Left kidney (tissue), 2 donors: ENCODE measurements around the gene DNAAF3. TPM values are rescaled to one million over a fixed set of nuclear protein-coding genes. Genes with fewer than 3 reads are reported as not detected.
"Not testable (repeated sequence)": the region's sequence is repeated elsewhere in the genome, so short reads cannot be mapped to it uniquely, and the experiment has no call there.

Experiments used
- DNase-seq: peaks from one replicate; pipeline ENCODE4 v3.0.0-alpha.2; 2013
- polyA plus RNA-seq: library from polyadenylated mRNA; unstranded; fragments of 120-200 nt; gene quantifications from one replicate; pipeline ENCODE4 v1.2.1, GENCODE V29; 2013; ENCODE audit not compliant: insufficient read length

Gene DNAAF3
- polyA plus RNA-seq, 1 donor = 7.5 TPM

GRCh38 chr19:55176076-55176475, 9.7 kb upstream of the DNAAF3 start:
- no peak for DNase-seq

DNA sequence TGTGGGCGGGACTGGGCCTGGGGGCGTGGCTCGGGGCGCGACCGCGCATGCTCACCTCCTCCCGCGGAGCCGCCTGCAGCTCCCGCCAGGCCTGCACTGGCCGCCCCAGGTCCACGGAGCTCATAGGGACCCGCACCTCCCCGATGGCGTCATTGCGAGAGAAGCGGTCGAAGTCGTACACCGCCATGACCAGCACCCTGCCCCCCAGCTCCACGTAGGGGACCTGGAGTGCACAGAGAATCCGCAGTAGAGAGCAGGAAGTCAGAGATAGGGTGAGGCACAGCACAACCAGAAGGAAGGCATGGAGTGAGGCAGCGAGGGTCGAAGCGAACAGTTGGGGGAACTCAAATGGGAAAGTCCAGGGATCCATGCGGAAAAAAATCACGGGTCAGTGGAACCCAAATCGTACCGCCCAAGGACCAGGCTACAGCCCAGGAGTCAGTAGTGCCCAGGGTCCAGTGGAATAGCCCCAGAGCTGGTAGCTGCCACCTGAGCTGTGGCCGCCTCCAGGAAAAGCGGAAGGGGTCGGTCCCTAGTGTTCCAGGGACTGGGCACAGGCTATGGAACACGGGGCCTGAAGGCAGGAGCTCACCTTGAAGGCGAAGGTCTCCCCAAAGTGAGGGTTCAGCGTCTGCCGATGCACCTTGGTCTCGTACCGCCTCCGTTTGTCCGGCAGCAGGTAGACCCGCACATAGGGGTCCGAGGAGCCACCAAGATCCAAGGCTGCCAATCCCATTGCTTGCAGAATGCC, 8.9 kb upstream of the DNAAF3 start:
- no peak for DNase-seq

DNA sequence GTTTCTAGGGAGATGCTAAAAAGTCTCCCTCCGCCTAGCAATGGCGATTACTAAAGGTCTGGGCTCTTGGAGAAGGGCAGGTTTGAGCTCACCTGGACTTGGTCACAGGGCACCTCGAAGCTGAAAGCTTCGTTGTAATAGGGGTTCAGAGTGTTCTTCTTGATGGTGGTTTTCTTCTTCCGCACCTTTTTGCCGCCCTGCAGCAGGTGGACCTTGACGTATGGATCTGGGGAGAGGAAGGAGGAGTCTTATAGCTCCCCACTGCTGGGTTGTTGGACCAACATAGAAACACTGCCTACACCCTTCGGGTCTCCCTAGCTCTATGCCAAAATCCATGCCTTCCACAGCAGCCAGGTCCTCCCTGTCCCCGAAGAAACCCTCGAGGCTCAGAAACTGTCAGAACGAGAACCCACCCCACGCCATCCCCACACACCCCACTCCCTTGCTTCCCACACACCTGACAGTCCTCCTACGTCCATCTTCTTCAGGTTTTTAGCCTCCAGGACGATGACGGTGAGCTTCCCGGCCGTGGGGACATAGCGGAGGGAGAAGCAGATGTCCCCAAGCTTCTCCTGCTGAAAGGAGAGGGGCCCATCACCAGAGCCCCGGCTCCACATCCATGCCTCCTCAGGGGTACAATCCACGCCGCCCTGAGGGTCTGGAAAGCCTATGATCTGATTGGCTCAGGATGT, 8.2 kb upstream of the DNAAF3 start:
- DNase-seq = no peak

- DNase-seq = peak; percentile 40
Observed at GRCh38 chr19:55173714-55174409, 7.4 kb upstream of the DNAAF3 start.

GRCh38 chr19:55173186-55173713, 6.8 kb upstream of the DNAAF3 start:
- no peak for DNase-seq

- no peak for DNase-seq
Observed at GRCh38 chr19:55172741-55173140, 6.3 kb upstream of the DNAAF3 start.

GRCh38 chr19:55172318-55172717, 5.9 kb upstream of the DNAAF3 start:
- not testable (repeated sequence) for DNase-seq

GRCh38 chr19:55171440-55171839, 5.0 kb upstream of the DNAAF3 start:
- DNase-seq = no peak

- no peak for DNase-seq
Observed at GRCh38 chr19:55169136-55169535, 2.7 kb upstream of the DNAAF3 start.

DNA sequence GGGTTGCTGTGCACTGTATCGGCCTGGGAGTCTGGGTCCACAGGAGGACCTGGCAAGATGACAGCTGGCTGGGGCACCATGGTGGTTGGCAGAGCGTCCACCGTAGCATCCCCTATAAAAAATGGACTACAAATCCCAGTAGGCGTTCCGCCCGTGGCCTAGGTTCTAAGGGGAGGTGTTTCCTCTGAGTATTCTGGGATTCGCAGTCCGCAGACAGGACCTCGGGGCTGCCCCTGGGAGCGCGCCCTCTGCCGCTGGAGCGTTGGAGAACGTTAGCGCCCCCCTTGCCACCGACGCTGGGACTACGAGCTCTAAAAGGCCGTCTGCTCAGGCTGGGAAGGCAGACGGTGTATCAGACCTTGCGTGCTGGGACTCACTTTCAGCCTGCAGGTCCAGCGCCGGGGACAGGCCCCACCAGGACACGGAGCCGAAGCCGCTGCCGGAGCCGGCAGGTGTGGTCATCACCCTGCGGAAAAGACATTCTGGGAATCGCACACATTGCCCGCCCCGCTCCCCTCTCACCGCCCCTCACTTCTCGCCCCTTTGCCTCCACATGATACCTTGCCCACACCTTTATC, 372 bp downstream of the DNAAF3 start:
- DNase-seq = peak; percentile 52

DNA sequence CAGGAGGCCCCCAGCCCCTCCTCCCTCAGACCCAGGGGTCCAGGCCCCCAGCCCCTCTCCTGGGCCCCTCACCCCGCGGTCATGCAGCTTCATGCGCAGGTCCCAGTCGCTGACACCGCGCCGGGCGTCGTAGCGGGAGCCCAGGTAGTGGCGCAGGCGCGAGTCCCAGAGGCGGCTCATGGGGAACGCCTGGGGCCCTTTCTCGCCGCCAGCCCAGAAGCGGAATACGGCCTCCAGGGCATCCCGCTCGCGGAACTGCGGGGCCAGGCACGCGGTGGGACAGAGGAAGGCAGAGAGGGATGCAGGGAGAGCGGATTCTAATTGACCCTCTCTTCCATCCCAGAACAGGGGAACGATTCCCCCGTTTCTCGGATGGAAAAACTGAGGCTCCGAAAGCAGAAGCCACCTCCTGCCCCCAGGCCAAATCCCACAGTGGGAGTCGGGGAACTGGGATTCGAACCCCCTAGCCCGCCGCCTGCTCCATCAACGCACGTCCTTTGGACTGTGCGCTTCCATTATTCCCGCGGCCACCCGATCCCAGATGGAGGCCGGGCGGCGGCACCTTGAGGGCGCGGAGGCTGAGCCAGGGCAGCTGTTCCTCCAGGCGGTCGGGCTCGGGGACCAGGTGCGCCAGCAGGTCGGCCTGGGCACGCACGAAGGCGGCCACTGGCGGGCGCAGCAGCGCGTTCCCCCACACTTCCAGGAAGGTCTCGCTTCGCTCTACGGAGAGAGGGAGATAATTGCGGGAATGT, 4.7 kb downstream of the DNAAF3 start:
- DNase-seq = no peak

DNA sequence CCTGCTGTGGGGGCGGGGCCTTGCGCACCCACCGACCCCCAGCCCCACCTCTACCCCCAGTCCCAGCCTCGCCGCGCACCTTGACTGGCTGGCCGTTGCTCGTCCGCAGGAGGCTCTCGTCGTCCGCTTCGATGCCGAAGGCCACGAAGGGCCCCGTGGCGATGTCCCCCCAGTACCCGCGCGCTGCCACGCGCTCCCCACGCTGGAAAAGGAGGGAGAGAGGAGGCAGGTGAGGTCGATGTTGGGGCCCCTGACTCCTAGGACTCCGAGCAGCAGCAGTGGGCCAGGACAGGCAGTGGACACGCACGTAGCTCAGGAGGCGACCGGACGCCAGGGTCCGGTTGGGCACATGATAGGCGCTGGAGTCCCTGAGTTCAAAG, 5.4 kb downstream of the DNAAF3 start:
- no peak for DNase-seq

- peak; percentile 81 for DNase-seq
Observed at GRCh38 chr19:55160128-55160985, 6.1 kb downstream of the DNAAF3 start.

- no peak for DNase-seq
Observed at GRCh38 chr19:55158848-55159749, 7.3 kb downstream of the DNAAF3 start.

GRCh38 chr19:55158423-55158822, 8.0 kb downstream of the DNAAF3 start:
- no peak for DNase-seq

DNA sequence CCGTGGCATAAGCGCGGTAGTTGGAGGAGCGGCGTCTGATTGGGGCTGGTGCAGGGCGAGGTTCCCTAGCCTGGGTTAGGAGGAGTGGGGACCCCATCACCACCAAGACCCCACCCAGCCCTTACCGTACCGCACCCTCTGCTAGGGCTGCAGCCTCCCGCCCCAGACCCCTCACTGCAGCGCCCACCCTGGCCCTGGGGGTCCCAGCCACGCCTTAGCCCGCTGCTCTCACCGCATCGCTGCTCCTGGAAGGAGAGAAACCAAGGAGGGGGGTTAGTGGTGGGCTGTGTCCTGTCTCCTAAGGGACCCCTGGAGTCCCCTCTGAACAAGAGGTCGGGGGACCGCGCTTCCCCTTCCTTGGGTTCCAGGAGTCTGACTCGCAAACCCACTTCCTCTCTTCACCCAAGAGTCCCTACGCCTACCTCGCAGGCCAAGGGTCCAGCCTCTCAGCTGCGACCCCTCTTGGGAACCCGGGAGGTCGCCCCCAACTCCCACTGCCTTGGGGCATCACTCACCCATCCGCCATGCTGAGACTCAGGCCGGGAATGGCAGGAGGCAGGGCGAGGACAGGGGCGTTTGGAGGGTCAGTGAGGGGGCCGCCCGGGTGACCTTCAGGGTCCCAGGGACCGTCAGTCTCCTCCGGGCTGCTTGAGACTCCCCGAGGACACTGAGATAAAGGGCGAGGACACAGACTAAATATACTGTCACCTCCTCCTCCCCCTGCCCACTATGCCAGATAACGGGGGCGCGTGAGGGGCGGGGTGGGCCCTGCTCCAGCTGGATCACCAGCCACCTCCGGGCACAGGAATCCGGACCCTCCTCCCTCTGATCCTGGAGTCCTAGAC, 9.1 kb downstream of the DNAAF3 start, which contains the start of gene TNNI3:
Gene TNNI3 (minus strand): TSS at position 669 of the 845 bp plus-strand sequence. CDS start 143 bp downstream, at position 526.
- DNase-seq = no peak

GRCh38 chr19:55156202-55157063, 10.0 kb downstream of the DNAAF3 start:
- peak; percentile 58 for DNase-seq
